HG03095 (cell line): ENCODE data around the gene DAPK1.

ENCODE experiments used
- ATAC-seq: cut with Tn5 transposase; IDR thresholded peaks from one replicate; pipeline ENCODE4 v1.9.1; 2021; ENCODE audit warnings: moderate library complexity; ENCODE audit not compliant: unreplicated experiment

The DAPK1 gene

DNA sequence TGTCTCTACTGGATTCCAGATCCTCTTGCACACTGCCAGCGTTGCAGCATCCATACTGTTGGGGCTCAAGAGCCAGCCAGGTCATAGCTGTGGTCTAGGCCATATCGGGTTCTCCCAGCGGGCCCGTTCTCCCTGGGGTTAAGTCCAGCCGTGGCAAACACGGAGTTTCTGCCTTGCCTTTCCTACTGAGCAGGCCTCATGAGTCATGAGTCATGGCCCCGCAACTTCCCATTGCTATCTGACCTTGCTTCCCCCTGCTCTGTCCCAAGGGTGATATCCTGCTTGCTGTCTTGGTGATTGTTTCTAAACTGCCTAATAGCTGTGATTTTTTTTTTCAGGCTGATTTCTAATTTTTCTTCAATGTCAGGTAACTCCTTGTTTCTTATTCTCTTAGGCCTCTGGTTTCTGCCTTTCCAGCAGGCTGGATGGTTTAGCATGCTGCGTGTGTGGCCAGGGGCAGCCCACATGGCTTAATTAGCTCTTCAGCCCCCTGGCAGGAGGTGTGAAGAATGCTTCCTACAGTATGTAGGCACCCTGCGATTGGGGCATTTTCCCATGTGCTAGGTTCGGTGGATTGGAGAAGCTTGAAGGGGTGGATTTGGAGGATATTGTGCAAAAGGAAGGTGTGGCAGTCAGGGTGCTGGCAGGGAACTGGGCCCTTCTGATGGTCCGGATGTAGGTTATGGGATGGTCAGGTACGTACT is 18.7 kb downstream of the DAPK1 start:
- ATAC-seq = no peak

DNA sequence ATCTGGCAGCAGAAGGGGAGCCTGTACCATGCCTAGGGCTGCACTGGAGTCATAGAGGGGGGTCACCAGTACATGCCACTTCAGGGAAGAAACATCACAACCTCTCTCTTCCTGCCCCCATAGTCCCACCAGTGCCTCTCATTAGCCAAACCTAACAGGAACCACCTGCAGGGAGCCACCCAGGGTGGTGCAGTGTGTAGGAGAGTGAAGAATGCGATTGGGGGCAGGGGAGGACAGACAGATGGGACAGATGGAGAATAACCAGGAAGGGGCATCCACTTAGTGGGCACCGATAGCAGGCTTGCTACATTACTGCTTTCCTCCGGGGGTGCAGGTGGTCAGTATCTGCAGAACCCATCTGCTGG is 19.2 kb downstream of the DAPK1 start:
- ATAC-seq = no peak

DNA sequence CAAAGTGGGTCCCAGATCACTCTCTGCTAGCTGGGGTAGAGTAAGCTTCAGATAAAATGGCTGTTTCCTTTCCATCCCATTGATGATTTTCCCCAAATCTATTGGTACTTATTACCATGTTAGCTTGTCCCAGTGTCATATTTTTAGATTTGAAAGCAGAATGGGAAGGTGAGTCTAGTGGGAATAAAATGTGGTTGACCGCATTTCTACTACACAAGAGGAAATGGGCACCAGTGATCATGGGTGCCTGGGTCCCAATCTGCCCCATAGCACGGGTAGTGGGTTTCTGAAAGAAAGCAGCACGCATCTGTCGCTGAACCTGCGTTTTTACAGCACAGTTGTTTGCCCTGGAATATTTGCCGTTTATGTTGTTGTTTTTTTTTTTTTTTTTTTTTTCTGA is 20.1 kb downstream of the DAPK1 start:
- no peak for ATAC-seq

DNA sequence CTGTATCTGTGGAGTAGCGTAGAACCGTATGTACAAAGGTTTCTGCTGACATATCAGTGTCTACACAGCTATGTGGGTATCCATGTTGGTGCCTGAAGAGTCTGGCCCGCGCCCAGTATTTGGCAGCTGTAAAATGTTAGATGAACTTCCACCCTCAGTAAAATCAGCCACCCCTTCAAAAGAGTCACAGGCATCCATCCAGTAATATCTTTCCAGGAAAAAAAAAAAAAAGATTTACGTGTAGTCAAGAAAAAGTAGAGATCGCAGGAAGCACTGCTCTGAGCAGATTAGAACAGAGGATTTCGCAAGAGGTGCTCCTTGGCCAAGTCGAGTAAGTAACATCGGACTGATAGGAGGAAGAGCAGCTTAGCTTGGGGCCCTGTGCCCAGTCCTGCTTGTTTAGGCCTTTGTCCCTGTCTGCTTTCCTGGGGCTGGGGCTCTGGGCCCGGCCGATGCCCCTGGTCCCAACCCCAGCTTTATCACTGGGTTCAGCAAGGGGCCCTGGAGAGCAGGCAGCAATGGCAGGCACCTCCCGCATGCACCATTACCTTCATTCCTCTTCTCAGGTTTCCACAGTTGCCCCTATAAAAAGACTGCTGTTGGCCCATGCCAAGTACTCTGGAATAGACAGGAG is 21.2 kb downstream of the DAPK1 start:
- ATAC-seq = no peak

DNA sequence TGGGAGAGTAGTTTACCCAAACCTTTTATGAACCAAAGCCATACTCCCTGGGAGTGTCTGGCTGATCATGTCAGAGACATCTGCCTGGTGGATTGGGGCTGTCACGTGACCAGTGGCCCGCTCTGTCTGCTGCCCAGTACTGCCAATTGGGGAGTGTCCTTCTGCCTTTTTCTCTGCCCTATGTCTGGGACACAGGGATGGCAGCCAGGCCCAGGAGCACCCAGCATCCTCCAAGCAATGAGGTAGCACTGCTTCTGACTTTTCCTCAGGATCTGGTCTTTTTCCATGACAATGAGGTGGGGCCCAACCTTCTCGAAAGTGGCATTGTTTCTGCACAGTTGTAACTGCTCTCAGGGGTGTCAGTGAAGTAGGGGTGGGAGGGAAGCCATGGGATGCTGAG is 21.8 kb downstream of the DAPK1 start:
- ATAC-seq = no peak

DNA sequence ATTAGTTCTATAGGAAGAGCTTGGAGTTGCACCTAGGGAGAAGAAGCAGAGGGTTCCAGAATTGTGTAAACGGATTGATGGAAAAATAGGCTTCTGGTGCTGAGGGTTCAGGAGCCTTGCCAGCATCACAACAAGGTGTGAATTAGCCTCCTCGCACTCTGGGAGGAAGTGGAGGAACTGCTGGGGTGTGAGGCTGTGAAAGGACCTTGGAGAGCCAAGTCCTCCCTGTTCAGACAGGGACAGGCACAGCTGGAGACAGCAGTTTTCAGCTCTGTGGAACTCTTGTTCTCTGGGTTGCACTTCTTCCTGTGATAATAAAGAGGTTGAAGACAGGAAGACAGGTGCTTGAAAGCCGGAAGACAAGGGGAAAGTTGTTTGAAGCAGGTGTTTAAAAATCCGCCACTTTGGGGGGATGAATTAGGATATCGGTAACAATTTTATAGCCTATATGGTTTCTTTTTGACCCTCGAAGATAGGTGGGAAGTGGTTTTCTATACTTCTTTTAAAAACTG is 22.6 kb downstream of the DAPK1 start:
- ATAC-seq = no peak

DNA sequence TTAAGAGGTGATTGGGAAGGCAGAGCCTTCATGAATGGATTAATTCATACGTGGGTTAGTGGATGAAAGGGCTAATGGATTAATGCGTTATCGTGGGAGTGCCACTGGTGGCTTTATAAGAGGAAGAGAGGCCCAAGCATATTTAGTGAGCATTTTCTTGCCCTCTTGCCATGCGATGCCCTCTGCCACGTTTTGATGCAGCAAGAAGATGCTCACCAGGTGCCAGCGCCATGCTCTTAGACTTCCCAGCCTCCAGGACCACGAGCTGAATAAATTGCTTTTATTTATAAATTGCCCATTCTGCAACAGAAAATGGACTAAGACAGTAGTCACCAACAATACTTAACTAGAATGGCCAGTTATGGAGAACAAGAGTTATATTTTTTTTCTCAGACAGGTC is 24.2 kb downstream of the DAPK1 start:
- no peak for ATAC-seq

DNA sequence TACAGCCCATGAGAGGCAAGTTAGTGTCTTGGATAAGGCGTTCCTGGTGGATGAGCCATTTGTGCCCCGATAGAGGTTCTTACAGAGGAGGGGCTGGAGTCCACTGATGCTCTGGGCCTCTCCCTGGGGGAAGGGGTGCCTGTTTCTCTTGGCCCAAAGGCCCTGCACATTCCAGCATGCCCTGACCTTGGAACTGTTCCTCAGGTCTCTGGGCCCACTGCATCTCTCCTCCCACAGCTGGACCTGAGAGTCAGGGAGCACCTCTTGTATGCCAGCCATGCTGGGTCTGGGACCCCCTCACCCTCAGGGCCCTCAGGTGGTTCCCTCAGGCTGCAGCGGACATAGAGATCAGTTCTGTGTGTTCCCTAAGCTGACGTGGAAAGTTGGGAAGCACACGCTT is 26.4 kb downstream of the DAPK1 start:
- ATAC-seq = no peak

DNA sequence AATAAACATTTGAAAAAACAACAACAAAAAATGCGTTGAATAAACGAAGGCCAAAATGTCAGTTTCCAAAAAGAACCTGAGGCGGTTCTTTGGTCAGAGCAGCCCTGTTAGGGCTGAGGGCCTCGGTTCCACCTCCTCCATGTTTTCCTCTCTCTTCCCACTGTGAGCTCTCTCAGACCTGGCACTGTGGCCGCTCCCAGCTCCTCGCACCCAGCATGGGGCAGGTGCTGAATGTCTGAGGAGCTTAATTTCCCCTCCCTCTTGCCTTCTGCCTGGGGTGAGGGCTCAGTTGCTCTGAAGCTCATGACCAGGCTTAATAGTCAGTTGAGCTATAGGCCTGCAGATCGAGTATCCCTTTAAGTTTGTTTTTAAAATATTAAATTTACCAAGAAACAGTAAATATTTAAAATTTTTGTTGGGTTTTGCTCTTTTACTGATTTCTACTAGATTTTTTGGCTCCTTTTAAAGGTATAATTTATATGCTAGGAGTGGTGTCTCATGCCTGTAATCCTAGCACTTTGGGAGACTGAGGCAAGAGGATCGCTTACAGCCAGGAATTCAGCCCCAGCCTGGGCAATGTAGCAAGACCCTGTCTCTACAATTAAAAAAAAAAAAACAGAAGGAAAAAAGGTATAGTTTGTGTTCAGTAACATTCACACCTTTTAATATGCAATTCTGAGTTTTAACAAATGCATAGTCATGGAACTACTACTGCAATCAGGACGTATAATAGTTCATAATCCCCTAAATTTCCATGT is 28.1 kb downstream of the DAPK1 start:
- no peak for ATAC-seq

DNA sequence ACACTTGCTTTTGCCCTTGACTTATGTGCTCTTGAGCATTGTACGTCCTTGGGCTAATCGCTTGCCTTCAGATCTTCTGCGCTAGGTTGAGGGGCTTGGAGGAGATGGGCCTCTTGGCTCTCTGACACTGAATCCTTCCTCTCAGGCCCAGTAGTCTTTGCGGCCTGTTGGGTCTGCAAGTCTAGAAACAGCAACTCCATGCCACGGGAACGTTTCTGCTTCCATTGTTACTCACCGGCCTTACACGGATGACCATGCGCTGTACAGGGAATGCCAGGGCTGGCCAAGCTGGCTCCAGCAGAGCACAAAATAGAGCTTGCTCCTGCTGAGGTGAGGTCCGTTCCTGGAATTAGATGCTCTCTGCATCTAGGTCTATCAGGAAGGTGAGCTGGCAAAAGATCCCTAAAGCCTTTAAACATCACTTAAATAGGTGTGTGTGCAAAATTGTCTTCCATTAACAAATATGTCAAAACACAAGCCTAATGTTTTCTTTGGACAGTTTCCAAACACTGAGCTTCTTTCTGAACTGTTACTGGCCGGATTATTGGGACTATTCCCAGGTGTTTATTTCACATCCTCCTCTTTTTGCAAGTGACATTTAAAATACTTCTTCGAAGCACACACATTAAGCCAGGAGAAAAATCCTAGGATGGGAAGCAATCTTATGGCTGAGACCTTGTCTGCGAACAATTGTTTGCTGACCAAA is 29.7 kb downstream of the DAPK1 start:
- ATAC-seq = no peak

DNA sequence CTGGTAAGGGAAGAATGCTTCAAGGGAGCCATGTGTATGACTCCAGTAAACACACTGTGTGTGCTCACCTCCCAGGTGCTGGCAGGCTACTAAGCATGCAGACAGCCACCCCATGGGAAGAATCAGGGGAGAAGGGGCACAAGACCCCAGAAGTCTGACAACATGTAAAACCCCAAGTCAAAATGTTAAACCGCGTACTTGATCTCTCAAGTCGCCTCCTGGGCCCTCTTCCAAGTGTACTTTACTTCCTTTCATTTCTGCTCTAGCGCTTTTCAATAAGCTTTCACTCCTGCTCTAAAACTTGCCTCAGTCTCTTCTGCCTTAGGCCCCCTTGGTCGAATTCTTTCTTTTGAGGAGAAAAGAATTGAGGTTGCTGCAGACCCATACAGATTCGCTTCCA is 31.3 kb downstream of the DAPK1 start:
- no peak for ATAC-seq

DNA sequence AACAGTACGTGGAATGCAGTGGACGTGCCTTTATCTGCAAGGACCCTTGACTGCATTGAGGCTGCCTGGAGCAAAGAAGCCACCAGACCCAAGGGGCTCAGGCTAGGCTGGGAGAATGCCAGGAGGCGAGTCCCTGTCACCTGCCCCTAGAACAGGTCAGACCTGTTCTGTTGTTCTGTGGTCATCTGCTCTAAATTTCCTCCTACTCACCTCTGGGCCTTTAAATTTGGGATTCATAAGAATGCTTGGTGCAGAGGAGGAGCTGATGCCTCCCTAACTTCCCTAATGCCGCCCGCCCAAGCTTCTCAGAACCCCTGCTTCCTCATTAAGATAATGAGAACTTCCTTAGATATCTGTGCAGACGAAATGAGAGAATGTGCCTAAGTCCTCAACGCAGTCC is 32.0 kb downstream of the DAPK1 start:
- ATAC-seq = no peak

DNA sequence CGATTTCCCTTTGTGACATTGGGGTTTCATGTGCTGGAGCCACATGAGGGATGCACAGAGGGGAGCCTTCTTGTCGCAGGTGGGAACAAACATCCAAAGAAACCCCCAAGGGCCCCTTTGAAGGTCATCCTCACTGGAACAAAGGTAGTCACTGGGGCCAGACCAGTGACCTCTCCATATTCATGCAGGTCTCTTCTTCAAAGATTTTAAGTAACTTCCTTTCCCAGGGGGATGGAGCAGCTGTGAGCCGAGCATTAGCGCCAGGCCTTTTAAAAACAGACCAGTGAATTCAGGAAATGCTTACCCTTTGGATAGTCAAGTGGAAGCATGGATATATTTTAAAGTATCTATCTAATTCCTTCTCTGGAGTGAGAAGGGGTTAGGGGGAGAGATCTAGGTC is 33.0 kb downstream of the DAPK1 start:
- ATAC-seq = no peak

DNA sequence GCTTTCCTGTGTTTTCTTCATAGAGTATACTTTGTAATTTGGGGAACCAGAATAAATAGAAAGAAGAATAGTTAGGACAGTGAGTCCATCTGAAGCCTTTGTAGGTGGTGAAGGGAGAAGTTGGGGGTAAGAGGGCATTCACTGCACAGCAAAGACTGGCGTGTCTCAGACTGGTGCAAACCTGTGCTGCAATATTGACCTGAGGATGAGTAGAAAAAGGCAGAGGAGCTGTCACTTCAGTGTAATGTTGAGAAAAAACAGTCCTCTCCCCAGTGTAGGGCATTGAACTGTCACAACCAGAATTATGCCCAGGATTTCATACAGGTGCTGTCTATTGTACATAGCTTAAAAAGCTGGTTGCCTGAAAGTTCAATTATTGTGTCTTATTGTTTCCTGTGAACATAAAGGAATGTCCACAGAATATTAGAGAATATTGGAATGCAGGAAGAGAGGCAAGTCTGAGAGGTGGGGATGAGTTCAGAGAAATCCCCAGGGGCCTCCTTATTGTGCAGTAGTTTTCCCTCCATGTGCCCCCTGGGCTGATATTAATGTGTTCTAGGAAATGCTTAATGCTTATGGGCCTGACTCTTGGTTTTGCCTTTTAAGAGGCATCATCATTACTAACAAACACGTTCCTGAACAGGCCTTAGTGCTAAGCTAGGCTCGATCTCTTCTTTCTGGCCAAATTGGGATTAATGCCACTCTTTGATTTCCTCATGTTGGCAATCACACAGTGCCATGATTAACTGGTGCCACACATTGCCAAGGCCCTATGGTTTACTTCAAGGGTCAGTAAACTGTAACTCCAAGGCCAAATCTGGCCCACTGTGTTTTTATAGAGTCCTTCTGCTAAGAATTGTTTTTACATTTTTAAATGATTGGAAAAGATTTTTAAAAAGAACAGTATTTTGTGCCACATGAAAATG is 34.0 kb downstream of the DAPK1 start:
- no peak for ATAC-seq

DNA sequence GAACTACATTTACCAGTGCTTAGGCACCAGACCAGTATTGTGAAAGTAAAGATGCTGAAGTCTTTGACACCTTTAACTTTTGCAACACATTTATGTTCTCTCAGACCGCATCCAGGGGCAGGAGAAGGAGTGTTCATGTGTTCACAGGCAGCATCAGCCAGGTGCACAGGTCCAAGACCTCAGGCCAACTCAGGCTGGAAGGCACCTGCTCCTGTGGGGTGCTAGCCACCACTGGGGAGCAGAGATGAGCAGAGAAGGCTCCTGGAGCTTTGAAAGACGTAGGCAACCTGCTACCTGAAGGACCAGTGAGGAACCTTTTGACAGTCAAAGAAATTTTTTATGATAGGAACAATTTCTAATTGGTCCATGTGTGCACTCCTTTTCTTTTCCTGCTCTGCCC is 35.6 kb downstream of the DAPK1 start:
- ATAC-seq = no peak

DNA sequence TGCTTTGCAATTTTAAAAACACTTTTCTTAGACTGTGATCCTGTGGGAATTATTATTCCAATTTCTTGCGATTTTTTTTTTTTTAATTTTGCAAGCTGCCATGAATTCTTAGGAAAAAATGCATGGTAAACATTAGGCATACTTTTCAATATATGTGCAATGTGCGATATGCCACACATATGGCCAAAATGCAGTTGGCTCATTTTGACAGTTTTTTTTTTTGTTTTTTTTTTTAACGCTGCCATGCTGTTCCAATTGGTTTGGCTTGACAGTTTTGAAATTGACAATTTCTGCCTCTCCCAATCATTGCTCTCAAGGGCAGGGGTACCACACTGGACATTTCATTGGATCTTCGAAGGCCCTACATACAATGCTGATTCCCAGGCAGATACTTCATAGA is 36.4 kb downstream of the DAPK1 start:
- no peak for ATAC-seq

DNA sequence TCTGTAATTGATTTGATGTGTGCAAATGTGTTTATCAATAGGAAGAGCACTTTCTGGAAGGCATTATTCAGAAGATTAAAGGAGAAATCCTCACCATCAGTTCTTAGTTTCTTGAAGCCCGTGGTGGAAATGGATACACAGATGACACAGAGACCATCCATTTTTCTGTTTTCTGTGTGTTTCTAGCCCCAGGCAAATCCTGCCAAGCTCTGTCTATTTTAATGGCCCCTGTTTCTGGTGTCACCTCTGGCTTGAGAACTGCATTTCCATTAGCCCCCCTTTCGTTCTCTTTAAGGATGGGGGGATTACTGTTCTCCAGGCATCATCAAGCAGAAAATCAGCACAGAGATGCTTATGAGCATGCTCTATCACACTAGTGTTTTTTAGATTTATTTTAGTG is 37.3 kb downstream of the DAPK1 start:
- ATAC-seq = no peak

DNA sequence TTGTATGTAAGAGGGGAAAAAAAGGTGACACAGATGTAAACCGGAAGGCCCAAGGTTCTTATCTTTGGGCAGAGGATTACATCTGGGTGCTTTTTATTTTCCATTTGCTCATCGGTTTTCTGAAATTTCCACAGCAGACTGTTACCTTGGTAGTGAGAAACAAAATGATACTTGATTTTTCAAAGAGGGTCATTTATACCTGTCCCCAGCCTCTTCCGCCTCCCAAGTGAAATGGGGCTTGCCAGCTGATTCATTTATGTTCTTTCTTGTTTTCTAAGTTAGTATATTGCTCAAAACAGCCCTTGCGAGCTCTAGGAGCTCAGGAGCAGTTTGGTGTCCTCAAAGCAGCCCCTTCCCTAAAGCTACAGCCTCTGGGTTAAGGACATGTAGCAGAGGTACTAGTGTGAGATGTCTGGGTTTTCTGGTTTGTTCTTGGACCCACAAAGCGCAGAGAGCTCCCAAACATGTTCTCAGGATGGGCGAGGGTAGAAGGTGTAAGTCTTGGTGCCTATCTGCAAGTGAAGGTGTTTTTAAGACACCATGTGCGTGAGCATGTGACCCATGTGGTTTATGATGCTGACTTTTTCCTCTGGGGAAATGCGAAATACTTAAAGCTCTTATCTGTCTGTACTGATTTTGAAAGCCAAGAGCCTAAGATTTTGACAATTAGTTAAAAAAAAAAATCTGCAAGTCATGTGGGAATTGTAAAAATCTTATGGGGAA is 38.3 kb downstream of the DAPK1 start:
- ATAC-seq = peak; percentile 62

DNA sequence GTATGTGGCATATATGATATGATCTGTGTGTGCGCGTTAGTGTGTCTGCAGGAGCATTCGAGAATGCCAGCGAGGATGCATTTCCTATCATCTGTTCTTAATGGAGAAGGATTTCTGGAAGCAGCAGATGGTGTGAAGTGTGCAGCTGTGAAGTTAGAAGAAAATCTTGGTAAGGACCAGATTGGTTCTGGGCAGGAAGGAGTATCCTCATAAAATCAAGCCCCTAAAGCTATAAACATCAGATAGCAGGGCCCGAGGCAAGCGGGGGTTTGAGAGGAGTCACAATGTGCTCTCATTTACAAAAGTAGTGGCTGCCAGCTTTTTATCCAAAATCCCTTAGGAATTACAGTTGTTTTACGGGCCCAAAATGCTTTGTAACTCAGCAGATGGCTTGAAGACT is 40.0 kb downstream of the DAPK1 start:
- ATAC-seq = no peak
